ENCODE results near the gene DRC7.
"Not testable (repeated sequence)": the region's sequence is repeated elsewhere in the genome, so short reads cannot be mapped to it uniquely, and the experiment has no call there.

The DRC7 gene

GRCh38 chr16:57660715-57661463, 33.7 kb upstream of the DRC7 start:
- DNase-seq (ENCODE audit: low read depth), result no peak

GRCh38 chr16:57661510-57661909, 33.1 kb upstream of the DRC7 start:
- no peak for DNase-seq (ENCODE audit: low read depth)

GRCh38 chr16:57661936-57662906, 32.4 kb upstream of the DRC7 start:
- DNase-seq (ENCODE audit: low read depth), result no peak

- no peak for DNase-seq (ENCODE audit: low read depth)
Observed at GRCh38 chr16:57663436-57663835, 31.2 kb upstream of the DRC7 start.

GRCh38 chr16:57663917-57664661, 30.5 kb upstream of the DRC7 start:
- no peak for DNase-seq (ENCODE audit: low read depth)

GRCh38 chr16:57664662-57665025, 30.0 kb upstream of the DRC7 start:
- no peak for DNase-seq (ENCODE audit: low read depth)

GRCh38 chr16:57665541-57665940, 29.1 kb upstream of the DRC7 start:
- no peak for DNase-seq (ENCODE audit: low read depth)

GRCh38 chr16:57666353-57667047, 28.1 kb upstream of the DRC7 start:
- no peak for DNase-seq (ENCODE audit: low read depth)

GRCh38 chr16:57667048-57667525, 27.5 kb upstream of the DRC7 start:
- DNase-seq (ENCODE audit: low read depth), result no peak

- no peak for DNase-seq (ENCODE audit: low read depth)
Observed at GRCh38 chr16:57667526-57668262, 26.9 kb upstream of the DRC7 start.

GRCh38 chr16:57668263-57668571, 26.4 kb upstream of the DRC7 start, which contains the start of gene ADGRG3:
TSS of gene ADGRG3 (plus strand) at chr16:57668306. CDS start at chr16:57668348, 42 bp downstream.
- no peak for DNase-seq (ENCODE audit: low read depth)

- DNase-seq (ENCODE audit: low read depth), result no peak
Observed at GRCh38 chr16:57668630-57669475, 25.8 kb upstream of the DRC7 start.

- no peak for DNase-seq (ENCODE audit: low read depth)
Observed at GRCh38 chr16:57669476-57670162, 25.0 kb upstream of the DRC7 start.

- DNase-seq (ENCODE audit: low read depth), result no peak
Observed at GRCh38 chr16:57670196-57670595, 24.4 kb upstream of the DRC7 start.

- DNase-seq (ENCODE audit: low read depth), result not testable (repeated sequence)
Observed at GRCh38 chr16:57671451-57671850, 23.2 kb upstream of the DRC7 start.

- no peak for DNase-seq (ENCODE audit: low read depth)
Observed at GRCh38 chr16:57672416-57672815, 22.2 kb upstream of the DRC7 start.

GRCh38 chr16:57672824-57673223, 21.8 kb upstream of the DRC7 start:
- no peak for DNase-seq (ENCODE audit: low read depth)

- DNase-seq (ENCODE audit: low read depth), result no peak
Observed at GRCh38 chr16:57675741-57676551, 18.7 kb upstream of the DRC7 start.

Measured in T follicular helper cell (primary cell).